ENCODE data around the gene SMOC2. TPM values are rescaled to one million over a fixed set of nuclear protein-coding genes. Genes with fewer than 3 reads are reported as not detected.

Gene SMOC2
- total and polyA plus RNA-seq, 2 of the 4 experiments (the other 2 are of a cell fraction) = not detected

DNA sequence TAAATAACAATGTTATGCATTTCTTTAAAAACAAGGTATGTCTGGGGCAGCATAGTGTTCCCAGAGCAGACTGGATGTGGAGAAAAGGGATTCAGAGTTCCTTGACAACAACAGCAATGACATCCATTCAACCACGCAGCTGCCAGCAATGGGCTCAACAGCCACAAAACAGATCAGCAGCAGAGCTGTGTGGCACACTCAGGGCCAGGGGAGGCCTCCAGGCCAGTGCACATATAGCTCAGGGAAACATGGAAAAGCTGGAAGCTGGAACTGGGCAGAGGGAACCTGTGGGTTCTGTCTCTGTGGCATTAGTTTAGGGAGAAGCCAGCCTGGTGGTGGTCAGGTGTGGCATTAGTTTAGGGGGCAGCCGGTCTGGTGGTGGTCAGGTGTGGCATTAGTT lies 148.3 kb downstream of the SMOC2 start:
- Histone ChIP-seq H3K14ac (replicated peaks; ENCODE audit: low read depth, low read length) (no peak overlapping the region), H3K4me3 (ENCODE audit: insufficient read depth, low read depth, low read length) (no peak overlapping the region), H3K4me2 (ENCODE audit: low read depth, low read length) (no peak overlapping the region), H3K18ac (ENCODE audit: low read depth, low read length) (no peak overlapping the region), H3K27me3 (ENCODE audit: control insufficient read depth, insufficient read depth, low read length) (no peaks in the 10 kb centered on the region), H2BK15ac (ENCODE audit: low read depth, low read length) (no peak overlapping the region), H3K36me3 (ENCODE audit: control insufficient read depth, insufficient read depth, low read length) (no peaks in the 10 kb centered on the region), H3K23ac (ENCODE audit: low read depth, low read length) (no peak overlapping the region), H2BK120ac (ENCODE audit: low read depth, low read length) (no peak overlapping the region), H2BK20ac (ENCODE audit: low read depth, low read length) (no peak overlapping the region), H4K5ac (ENCODE audit: low read depth, low read length) (no peak overlapping the region), H3K79me1 (ENCODE audit: low read depth in 1 of 2, low read length in 2 of 2) (no peaks in the 10 kb centered on the region), H3K56ac (ENCODE audit: extremely low read depth, insufficient read depth, low read length) (no peak overlapping the region), H3K4me1 (ENCODE audit: control insufficient read depth, insufficient read depth, low read length) (no peaks in the 10 kb centered on the region), H4K91ac (ENCODE audit: insufficient read depth, low read depth, low read length) (no peak overlapping the region), H2AFZ (replicated peaks; ENCODE audit: low read length, poor library complexity) (no peak overlapping the region), H2AK5ac (ENCODE audit: low read depth, low read length) (no peak overlapping the region), H2BK5ac (ENCODE audit: low read depth, low read length, poor library complexity, severe bottlenecking) (no peak overlapping the region), H2AK9ac (replicated peaks; ENCODE audit: low read depth, low read length, poor library complexity) (no peak overlapping the region), H3K4ac (ENCODE audit: low read depth, low read length) (no peak overlapping the region), H4K20me1 (ENCODE audit: insufficient read depth, low read length) (no peaks in the 10 kb centered on the region), H3K9ac (ENCODE audit: low read depth, low read length) (no peak overlapping the region), H3K9me3 (ENCODE audit: control insufficient read depth, insufficient read depth, low read length) (peaks cover 20% of the 10 kb centered on the region), H4K8ac (ENCODE audit: low read depth in 2 of 2, low read length in 2 of 2) (no peak overlapping the region), H3K27ac (ENCODE audit: insufficient read depth, low read length) (no peak overlapping the region), H3K9me1 (ENCODE audit: insufficient read depth, low read length) (no peaks in the 10 kb centered on the region)
- WGBS, 2 experiments (ENCODE audit: extremely low coverage in 2 of 2, insufficient read length in 1 of 2) = no CpG with 5 or more reads among the region's 2 CpGs
- in situ Hi-C loops (cut with MboI; ENCODE audit: low sequenced_read_pairs) = no loop called here
- TF ChIP-seq POLR2A (IDR thresholded peaks at IDR 0.05; ENCODE audit: low read depth, low read length) (no peak), FOS (IDR thresholded peaks at IDR 0.05; ENCODE audit: low read depth, low read length) (no peak), CEBPB (IDR thresholded peaks at IDR 0.05; ENCODE audit: low read depth, low read length) (no peak), MAFK (IDR thresholded peaks at IDR 0.05; ENCODE audit: low read depth, low read length) (no peak), RFX5 (IDR thresholded peaks at IDR 0.05; ENCODE audit: low read depth, low read length) (no peak), RAD21 (IDR thresholded peaks at IDR 0.05; ENCODE audit: low read length) (no peak), BHLHE40 (IDR thresholded peaks at IDR 0.05; ENCODE audit: low read depth, low read length) (no peak), CHD1 (IDR thresholded peaks at IDR 0.05; ENCODE audit: low read depth, low read length) (no peak), MAZ (IDR thresholded peaks at IDR 0.05; ENCODE audit: borderline replicate concordance, low read depth, low read length) (no peak), MXI1 (IDR thresholded peaks at IDR 0.05; ENCODE audit: borderline replicate concordance, low read depth, low read length) (no peak), SMC3 (IDR thresholded peaks at IDR 0.05; ENCODE audit: low read depth, low read length) (no peak), NFE2L2 (IDR thresholded peaks at IDR 0.05; ENCODE audit: low read depth, low read length) (no peak), RCOR1 (IDR thresholded peaks at IDR 0.05; ENCODE audit: insufficient replicate concordance, low read length) (no peak)
- TF ChIP-seq, protein P1, sequence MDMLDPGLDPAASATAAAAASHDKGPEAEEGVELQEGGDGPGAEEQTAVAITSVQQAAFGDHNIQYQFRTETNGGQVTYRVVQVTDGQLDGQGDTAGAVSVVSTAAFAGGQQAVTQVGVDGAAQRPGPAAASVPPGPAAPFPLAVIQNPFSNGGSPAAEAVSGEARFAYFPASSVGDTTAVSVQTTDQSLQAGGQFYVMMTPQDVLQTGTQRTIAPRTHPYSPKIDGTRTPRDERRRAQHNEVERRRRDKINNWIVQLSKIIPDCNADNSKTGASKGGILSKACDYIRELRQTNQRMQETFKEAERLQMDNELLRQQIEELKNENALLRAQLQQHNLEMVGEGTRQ (IDR thresholded peaks at IDR 0.05; ENCODE audit: low read depth, low read length) = no peak
- TF ChIP-seq, protein P2, sequence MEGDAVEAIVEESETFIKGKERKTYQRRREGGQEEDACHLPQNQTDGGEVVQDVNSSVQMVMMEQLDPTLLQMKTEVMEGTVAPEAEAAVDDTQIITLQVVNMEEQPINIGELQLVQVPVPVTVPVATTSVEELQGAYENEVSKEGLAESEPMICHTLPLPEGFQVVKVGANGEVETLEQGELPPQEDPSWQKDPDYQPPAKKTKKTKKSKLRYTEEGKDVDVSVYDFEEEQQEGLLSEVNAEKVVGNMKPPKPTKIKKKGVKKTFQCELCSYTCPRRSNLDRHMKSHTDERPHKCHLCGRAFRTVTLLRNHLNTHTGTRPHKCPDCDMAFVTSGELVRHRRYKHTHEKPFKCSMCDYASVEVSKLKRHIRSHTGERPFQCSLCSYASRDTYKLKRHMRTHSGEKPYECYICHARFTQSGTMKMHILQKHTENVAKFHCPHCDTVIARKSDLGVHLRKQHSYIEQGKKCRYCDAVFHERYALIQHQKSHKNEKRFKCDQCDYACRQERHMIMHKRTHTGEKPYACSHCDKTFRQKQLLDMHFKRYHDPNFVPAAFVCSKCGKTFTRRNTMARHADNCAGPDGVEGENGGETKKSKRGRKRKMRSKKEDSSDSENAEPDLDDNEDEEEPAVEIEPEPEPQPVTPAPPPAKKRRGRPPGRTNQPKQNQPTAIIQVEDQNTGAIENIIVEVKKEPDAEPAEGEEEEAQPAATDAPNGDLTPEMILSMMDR (conservative IDR thresholded peaks at IDR 0.05; ENCODE audit: low read depth, low read length) = no peak
- TF ChIP-seq, protein P3, sequence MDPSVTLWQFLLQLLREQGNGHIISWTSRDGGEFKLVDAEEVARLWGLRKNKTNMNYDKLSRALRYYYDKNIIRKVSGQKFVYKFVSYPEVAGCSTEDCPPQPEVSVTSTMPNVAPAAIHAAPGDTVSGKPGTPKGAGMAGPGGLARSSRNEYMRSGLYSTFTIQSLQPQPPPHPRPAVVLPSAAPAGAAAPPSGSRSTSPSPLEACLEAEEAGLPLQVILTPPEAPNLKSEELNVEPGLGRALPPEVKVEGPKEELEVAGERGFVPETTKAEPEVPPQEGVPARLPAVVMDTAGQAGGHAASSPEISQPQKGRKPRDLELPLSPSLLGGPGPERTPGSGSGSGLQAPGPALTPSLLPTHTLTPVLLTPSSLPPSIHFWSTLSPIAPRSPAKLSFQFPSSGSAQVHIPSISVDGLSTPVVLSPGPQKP (IDR thresholded peaks at IDR 0.05; ENCODE audit: borderline replicate concordance, low read depth, low read length) = no peak
- ChIA-PET POLR2A (ENCODE audit: unreplicated experiment) (no interaction called here), CTCF (no interaction called here)
- intact Hi-C loops (cut with micrococcal nuclease) = no loop called here
- DNase-seq (no peak), ATAC-seq (ENCODE audit: low read depth) (no peak)
- dilution Hi-C loops (cut with HindIII; ENCODE audit: low sequenced_read_pairs, unreplicated experiment) = no loop called here
- BruUV-seq (replicated peaks) = no TSS peak

All from IMR-90 (cell line).